ENCODE results near the gene UNK. TPM values are rescaled to one million over a fixed set of nuclear protein-coding genes. Genes with fewer than 3 reads are reported as not detected.

Gene UNK
- total RNA-seq, 2 experiments from 2014 or later: 24.5 to 33.7 TPM

Small RNA genes within 50 kb of the gene (microRNA-seq; reads per million reads assigned to microRNA genes)
- gene MIR4738 (ENCODE audit: borderline replicate concordance): not detected

Other genes starting within 250 kb of the UNK start
- 10 to 100 TPM; 20.8 to 22.4 TPM for gene MYO15B, start 197.0 kb upstream of the UNK start, total RNA-seq
- gene SMIM5, start 151.4 kb upstream of the UNK start, total RNA-seq: under 1 TPM; 0.12 to 0.14 TPM
- gene RECQL5, start 117.7 kb upstream of the UNK start, total RNA-seq: 10 to 100 TPM; 36.4 to 40.5 TPM
- 10 to 100 TPM; 87.8 to 100.0 TPM for gene SAP30BP, start 117.5 kb upstream of the UNK start, total RNA-seq
- gene ITGB4, start 63.3 kb upstream of the UNK start, total RNA-seq: 1 to 10 TPM in 1 of 2 experiments, under 1 TPM in 1; 0.62 to 1.5 TPM
- gene GALK1, start 19.6 kb upstream of the UNK start, total RNA-seq: 10 to 100 TPM; 50.3 to 63.2 TPM
- 100 to 1,000 TPM; 106 to 133 TPM for gene UNC13D, start 59.6 kb downstream of the UNK start, total RNA-seq
- 10 to 100 TPM; 68.7 to 74.1 TPM for gene WBP2, start 70.5 kb downstream of the UNK start, total RNA-seq
- 10 to 100 TPM; 13.4 to 19.9 TPM for gene TRIM47, start 93.8 kb downstream of the UNK start, total RNA-seq
- gene TRIM65, start 112.1 kb downstream of the UNK start, total RNA-seq: 10 to 100 TPM; 28.9 to 31.9 TPM
- 100 to 1,000 TPM in 1 of 2 experiments, 10 to 100 TPM in 1; 98.0 to 115 TPM for gene MRPL38, start 120.1 kb downstream of the UNK start, total RNA-seq
- 10 to 100 TPM; 16.2 to 18.0 TPM for gene FBF1, start 156.2 kb downstream of the UNK start, total RNA-seq
- 10 to 100 TPM; 27.7 to 33.1 TPM for gene ACOX1, start 194.4 kb downstream of the UNK start, total RNA-seq
- 10 to 100 TPM in 1 of 2 experiments, 1 to 10 TPM in 1; 9.8 to 13.6 TPM for gene TEN1, start 194.4 kb downstream of the UNK start, total RNA-seq
- gene CDK3, start 216.0 kb downstream of the UNK start, total RNA-seq: 1 to 10 TPM; 5.6 to 6.0 TPM
- gene EVPL, start 242.5 kb downstream of the UNK start, total RNA-seq: under 1 TPM; 0.04 to 0.16 TPM

All from activated CD4-positive, alpha-beta T cell treated with anti-CD3 and anti-CD28 coated beads for 36 hours (primary cell).